CD4-positive, alpha-beta T cell treated with Interleukin-17A for 1 hour (primary cell): ENCODE measurements around the gene HPRT1.

Source experiments
- DNase-seq: peaks from one replicate; pipeline ENCODE4 v3.0.0-alpha.2; 2020

HPRT1 gene

DNA sequence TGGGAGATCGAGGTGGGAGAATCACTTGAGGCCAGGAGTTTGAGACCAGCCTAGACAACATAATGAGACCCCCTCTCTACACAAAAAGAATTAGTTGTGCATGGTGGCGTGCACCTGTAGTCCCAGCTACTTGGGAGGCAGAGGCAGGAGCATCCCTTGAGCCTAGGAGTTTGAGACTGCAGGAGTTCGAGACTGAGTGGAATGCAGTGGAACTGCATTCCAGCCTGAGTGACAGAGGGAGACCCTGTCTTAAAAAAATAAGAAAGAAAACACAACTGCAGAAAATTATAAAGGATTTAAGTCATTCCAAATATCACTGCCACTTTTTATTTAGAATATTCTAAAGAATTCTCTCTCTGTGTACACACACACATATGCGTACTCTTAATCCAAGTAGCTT is 18.4 kb downstream of the HPRT1 start:
- no peak for DNase-seq

DNA sequence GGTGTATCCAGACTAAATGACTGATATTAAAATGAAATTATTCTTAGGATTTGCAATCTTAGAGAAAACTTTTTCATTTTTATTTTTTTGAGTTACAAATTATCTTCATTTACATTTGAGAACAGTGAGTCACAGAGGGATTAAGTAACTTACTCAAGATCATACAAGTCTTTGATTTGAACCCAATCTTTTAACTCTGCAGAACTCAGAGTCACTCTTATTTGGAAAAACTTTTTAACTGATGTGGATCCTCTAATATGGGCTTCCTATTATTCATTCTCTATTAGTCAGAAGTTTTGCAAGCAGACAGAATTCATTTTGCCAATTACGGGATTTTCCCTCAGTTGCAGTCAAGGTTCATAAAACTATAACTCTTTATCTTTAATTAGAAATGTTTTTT is 20.1 kb downstream of the HPRT1 start:
- DNase-seq, result no peak

DNA sequence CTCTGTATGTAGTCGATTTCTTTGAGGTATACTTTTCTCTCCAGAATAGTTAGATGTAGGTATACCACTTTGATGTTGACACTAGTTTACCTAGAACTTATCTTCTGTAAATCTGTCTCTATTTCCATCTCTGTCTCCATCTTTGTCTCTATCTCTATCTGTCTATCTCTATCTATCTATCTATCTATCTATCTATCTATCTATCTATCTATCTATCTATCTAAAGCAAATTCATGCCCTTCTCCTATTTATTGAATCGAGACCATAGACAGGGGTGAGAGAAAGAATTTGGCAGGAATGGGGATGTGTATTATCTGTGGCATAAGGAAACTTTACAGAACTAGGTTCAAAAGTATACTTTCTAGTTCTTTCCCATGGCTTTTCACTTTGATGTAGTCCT is 21.4 kb downstream of the HPRT1 start:
- no peak for DNase-seq

DNA sequence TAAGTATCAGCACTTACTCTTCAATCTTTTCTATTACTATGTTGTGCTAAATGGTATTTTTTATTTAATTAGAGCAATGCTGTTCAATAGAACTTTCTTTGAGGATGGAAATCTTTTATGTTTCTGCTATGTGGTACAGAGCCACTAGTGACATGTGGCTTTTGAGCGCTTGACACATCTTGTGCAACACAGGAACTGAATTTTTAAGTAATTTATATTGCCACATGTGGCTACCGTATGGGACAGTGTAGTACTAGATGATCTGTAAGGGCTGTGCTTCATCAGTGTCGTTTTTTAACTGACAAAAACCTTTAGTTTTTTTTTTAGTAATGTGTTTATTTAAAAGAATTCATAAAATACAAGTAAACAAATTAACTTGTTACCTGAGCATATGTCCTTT is 22.4 kb downstream of the HPRT1 start:
- no peak for DNase-seq

DNA sequence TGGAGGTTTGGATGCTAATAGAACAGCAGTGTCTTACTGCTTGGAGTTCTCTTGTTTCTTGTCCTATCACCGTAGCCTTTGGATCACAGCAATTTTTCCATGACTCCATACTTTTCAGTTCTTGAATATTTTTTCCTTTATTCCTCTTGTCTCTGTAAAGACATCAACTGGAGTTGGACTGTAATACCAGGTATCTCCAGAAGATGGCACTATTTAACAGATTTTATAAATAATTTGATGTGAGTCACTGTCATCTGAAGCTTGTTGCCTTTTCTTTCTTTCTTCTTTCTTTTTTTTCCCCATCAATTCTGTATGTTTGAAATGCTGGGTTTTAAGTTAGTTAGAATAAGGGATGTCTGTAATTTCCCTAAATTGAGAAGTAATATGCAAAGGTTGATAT is 24.1 kb downstream of the HPRT1 start:
- DNase-seq, result peak; percentile 55

DNA sequence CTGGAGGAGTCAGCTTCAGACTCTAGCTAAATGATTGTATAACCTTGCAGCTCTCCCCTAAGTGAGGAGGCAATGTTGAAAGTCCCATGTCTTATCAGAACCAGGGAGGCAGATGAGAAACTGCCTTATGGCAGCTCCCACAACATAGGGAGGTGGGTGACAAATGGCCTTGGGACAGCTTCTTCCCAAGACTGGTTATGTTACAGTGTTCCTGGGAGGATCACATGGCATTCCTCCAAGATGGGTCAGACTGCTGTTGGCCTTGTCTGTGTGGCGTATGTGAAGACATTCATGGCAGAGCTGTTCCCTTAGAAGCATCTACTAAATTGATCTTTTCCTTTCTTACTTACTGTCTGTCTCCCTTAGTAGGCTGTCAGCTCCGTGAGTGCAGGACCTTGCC is 42.0 kb downstream of the HPRT1 start:
- no peak for DNase-seq

DNA sequence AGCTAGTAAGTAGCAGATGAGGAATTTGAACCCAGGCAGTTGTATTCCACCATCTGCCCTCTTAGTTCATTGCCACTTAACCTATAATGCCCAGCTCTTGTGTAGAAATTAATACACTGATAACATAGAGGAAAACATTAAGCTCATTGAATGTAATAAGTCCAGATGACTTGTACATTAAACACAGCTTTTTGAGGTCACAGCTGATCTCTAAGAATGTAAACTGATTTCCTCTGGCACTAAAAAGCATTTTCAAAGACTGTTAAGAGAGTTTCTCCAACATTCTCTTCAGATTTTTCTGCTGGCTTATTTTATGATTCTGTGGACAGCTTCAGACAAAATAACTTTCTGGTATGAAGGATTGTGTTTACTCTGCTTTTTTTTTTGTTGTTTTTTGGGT is 42.7 kb downstream of the HPRT1 start:
- no peak for DNase-seq

DNA sequence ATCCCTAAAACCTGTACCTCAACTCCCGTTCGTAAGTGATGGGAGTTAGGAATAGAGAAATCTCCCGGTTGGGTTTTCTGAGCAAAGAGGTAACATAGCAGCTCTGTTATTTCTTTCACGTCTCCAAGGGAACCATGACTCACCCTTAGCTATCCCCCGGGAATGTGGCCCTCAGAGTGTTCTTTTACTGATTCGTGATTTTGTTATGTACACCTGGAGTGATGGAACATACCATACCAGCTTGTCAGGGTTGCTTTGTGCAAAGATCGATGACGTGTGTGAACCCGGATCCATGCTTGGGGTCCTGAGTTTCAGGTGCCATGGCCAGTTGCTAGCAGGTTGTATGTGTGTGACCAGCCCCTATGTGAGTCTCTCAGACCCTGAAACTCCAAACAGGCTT is 52.6 kb downstream of the HPRT1 start:
- no peak for DNase-seq

DNA sequence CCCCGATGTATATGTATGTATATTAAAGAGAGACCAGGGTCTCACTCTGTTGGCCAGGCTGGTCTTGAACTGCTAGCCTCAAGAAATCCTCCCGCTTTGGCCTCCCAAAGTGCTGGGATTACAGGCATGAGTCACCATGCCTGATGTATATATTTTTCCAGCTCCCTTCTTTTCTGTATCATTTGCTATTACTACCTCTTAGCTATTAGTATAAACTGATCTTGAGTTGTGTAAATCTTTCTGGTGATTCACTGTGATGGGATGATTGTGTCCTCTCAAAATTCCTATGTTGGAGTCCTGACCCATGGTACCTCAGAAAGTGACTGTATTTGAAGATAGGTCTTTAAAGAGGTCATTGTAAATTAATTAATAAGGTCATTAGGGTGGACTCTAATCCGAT is 53.1 kb downstream of the HPRT1 start:
- no peak for DNase-seq

DNA sequence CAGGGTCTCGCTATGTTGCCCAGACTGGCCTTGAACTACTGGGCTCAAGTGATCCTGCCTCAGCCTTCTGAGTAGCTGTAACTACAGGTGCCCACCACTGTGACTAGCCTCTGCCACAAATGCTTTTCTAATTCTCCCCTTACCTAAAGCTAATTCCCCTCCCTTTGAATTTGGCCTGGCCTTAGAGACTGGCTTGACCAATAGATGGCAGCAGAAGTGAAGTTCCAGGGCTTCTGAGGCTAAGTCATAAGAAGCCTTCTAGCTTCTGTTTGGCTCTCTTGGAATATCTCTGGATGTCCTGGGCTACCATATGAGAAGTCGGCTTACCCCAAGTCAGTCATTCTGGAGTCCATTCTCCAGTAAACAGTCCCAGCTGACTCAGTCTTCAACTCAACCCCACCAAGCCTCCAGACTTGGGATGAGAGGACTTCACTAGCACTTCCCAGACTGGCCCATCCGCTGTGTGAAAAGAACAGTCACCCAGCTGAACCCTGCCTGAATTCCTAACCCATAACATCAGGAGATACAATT is 61.0 kb downstream of the HPRT1 start:
- DNase-seq, result peak; percentile 3

DNA sequence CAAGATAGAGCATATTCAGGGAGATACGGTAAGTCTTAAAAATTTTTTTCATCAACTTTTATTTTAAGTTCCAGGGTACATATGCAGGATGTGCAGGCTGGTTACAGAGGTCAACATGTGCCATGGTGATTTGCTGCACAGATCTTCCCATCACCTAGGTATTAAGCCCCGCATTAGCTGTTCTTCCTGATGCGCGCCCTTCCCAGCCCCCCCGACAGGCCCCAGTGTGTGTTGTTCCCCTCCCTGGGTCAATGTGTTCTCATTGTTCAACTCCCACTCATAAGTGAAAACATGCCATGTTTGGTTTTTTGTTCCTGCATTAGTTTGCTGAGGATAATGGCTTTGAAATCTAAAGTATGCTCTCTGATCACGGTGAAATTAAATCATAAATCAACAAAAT is 64.2 kb downstream of the HPRT1 start:
- no peak for DNase-seq

DNA sequence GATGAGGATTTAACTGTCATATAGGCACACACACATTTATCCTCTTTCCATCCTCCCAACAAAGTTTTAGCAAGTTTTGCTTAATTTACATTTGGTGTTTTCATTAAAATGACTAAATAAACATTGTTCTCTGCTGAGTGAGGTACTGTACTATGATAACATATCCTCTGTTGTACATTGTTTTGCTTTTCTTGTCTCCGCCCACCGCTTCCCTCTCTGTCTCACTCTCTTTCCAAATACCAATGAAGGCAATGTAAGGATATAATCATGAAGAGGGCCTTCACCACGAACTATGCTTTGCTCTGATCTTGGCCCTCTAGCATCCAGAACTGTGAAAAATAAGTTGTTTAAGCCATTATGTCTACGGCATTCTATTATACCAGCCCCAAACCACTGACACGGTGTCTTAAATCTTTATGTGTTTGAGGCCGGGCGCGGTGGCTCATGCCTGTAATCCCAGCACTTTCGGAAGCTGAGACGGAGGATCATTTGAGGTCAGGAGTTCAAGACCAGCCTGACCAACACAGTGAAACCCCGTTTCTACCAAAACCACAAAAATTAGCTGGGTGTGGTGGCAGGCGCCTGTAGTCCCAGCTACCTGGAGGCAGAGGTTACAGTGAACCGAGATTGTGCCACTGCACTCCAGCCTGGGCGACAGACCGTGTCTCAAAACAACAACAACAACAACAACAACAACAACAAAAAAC is 65.3 kb downstream of the HPRT1 start:
- DNase-seq, result no peak

DNA sequence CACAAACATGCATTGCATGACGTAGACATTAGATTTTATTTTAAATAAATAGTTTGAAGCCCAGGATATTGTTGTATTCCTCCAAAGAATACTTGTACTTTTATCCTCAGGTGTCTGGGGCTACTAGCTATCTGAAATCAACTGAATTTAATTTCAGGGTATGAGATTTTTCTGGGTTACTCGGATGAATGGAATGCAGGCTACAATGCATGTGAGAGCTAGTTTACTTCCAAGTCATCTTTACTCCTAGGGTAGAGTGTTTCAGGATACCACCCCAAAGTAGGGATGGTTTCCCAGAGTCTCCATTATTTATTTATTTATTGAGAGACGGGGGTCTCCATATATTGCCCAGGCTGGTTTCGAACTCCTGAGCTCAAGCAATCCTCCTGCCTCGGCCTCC is 66.4 kb downstream of the HPRT1 start:
- DNase-seq, result no peak

DNA sequence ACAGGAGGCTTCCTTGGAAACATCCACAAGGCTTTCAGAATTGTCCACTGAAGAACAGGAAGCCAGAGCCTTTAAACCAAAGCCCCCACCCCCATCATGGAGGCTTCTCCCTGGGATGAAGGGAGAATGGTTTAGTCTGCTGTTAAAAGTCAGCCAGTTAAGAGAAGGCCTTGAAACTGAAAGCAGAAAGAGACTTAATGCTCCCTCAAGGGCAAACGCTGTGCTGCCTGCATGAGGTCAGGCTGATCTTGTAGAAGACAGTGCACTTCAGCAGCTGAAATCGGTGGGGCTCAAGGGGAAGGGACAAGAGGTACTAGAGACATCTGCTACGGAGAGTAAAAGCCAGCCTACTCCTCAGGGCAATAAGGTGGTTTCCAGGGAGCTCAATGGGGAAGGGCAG is 69.0 kb downstream of the HPRT1 start:
- DNase-seq, result no peak

DNA sequence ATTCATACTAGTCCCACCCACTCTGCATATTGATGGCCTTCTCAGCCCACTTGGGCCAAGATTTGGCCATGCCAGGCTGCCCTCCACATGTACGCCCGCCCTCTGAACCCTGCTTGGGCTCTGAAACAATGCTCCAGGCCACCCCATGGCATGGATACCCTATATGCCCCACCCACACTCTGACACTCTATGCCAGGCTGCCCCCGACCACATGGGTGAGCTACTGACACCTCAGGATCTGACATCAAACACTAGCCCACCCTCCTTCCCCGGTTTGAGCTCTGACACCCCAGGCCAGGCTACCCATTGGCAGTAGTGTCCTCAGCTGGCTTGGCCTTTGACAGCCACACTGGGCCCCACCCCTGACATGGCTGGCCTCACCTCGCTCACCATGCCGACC is 69.5 kb downstream of the HPRT1 start:
- no peak for DNase-seq

DNA sequence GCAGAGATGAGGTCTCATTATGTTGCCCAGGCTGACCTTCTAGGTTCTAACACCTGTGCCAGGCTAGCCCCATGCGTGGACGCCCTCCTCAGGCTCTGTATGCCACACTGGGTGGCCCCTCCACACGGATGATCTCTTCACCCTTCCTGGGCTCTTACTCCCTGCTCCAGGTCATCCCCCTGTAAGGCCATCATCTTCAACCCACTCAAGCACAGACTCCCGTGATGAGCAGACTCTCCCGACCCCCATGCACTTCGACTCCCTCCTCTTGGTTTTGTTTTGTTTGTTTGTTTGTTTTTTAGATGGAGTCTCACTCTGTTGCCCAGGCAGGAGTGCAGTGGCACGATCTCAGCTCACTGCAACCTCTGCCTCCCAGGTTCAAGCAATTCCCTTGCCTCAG is 70.9 kb downstream of the HPRT1 start:
- DNase-seq, result no peak

DNA sequence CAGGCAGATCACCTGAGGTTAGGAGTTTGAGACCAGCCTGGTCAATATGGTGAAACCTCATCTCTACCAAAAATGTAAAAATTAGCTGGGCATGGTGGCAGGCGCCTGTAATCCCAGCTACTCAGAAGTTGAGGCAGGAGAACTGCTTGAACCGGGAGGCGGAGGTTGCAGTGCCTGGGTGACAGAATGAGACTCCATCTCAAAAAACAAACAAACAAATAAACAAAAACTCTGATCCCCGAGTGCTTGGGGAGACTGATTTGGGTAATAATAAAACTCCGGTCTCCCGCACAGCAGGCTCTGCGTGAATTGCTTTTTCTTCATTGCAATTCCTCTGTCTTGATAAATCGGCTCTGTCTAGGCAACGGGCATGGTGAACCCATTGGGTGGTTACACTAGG is 73.4 kb downstream of the HPRT1 start:
- DNase-seq, result no peak

DNA sequence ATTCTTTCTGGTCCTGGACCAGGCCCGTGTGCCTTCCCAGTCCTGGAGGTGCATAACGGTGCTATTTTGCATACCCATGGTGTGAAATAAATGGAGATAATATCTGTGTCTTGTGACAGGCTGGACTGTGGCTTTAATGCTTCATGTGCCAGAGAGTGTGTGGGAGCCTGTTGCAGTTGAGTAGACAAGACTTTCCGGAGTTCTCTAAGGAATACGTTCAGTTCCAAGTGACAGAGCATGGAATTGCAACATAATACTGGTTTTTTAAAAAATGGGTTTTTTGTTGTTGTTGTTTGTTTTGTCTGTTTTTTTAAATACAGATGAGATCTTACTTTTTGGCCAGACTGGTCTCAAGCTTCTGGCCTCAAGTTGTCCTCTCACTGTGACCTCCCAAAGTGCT is 74.0 kb downstream of the HPRT1 start:
- DNase-seq, result no peak

DNA sequence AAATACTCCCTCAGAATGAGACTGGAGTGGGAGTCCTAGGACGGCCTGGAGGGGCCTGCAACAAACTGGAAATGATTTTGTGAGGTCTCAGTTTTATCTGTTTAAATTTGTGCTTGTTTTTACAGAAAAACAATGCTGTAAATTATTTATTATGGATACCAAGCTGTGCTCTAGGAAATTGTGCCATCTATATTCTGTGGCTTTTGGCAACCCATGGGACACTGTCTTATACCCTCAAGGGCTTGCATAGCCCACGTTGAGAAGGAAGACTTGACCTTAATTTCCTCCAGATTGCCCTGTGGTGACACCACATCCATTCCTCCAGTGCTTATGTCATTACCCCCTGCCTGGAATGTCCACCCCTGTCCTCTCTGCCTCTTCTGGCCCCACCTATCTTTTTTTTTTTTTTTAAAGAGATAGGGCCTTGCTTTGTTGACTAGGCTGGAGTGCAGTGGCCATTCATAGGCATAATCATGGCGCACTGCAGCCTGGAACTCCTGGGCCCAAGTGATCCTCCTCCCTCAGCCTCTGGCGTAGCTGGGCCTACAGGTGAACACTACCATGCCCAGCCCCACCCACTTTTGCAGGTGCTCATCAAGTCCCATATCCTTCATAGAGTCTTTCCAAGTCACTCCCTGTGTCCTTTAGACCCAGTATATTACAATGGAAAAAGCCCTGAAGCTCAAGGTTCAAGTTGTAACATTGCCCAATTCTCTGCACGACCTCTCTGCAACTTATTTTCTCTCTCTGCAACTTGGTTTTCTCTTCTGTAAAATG is 77.4 kb downstream of the HPRT1 start:
- DNase-seq, result no peak

DNA sequence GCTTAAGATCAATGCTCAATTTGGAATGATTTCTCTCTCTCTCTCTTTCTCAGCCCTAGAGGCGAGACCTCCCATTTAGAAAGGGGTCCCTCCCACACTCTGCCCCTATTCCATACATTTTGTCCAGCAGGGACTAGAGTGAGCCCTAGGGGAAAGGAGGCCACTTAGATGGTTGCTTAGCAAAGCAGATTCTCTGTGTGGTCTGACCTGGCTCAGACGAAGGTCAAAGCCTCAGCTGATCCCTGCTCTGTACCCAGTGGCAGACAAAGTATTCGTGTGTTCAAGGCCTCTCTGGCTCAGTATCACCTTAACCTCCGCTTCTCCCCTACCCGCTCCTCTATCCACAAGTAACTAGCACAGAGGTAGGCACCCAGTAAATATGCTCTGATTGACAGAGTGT is 78.4 kb downstream of the HPRT1 start:
- DNase-seq, result no peak

DNA sequence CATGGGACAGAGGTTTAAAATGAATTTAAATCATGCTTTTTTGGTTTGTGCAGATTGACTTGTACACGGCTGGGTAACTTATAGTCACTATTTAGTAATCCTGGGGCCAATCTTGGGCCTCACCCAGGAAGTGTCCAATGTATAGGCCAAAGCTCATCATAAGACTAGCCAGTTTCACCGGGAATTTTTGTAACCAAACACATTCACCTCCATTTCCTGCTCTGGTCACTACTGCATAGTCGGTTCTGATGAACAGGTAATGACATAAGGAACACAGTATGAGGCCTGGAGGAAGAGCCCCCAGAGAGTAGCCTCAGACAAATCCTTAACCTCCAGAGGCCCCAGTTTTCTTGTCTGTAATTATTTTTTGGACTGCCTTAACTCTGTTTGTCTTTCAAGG is 81.9 kb downstream of the HPRT1 start:
- DNase-seq, result no peak

DNA sequence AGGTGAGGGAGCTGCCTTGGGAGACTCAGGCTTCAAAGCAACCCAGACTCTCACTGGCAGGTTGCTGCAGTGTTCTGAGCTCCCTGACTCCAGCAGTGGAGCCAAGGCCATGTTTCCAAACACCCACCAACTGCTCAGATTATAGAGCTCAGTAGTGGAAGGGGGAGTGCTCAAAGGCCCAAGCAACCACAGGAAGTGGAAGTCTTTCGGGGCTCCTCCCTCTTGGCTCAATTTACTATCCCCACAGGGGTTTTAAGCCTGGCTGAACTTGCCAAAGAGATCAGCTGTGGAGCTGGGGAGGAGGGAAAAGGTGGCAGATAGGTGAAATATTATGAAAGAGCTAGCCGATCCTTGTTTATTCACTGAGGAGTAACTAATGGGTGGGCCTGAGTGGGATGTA is 82.5 kb downstream of the HPRT1 start:
- no peak for DNase-seq

DNA sequence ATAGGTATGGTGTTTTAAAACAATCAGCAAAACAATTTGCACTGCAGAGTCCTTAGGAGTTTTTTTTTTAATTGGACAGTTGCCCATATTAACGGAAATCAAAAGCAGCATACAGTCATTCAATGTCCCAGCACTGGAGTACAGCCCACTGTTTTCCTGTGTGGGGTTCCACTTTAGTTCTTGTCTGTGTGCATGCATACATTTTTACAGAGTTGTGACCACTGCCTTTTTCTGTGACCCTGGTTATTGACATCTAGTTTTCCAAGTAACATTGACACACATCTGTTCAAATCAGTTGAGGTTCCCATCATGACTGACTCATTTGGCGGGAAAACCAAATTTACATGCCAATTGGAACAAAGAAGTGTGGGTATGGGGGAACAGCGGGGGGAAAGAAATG is 83.3 kb downstream of the HPRT1 start:
- DNase-seq, result no peak

DNA sequence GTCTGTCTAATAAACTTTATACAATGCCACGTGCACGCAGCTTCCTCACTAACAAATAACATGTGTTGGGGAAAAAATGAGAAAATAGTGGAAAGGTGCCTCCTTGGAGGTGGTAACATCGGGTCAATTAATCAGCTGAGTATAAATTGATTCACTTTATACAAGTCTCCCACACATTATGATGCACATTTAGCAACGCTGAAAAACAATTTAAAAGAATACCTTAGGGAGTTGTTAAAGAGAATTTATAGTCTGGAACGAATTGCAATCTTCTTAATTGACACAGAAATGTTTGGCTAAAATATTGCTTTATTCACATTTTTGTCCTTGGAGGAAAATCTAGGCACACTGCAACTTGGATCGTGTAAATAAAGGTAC is 84.2 kb downstream of the HPRT1 start:
- DNase-seq, result no peak
